IPS-15b (cell line): ENCODE data around the gene LRRC8A.
"Not testable (repeated sequence)": the region's sequence is repeated elsewhere in the genome, so short reads cannot be mapped to it uniquely, and the experiment has no call there.

Experiments
- H3K27me3 ChIP-seq: one replicate; pipeline ENCODE4 v1.6.1; 2013; ENCODE audit warnings: low read length; ENCODE audit not compliant: control insufficient read depth, insufficient read depth
- H3K36me3 ChIP-seq: one replicate; pipeline ENCODE4 v1.6.1; 2013; ENCODE audit warnings: low read length; ENCODE audit not compliant: control insufficient read depth, insufficient read depth
- H3K4me1 ChIP-seq: one replicate; pipeline ENCODE4 v1.6.1; 2013; ENCODE audit warnings: mild to moderate bottlenecking, low read length; ENCODE audit not compliant: control insufficient read depth, insufficient read depth
- H3K4me3 ChIP-seq: one replicate; pipeline ENCODE4 v1.5.1; 2013; ENCODE audit warnings: low read depth, low read length
- H3K9ac ChIP-seq: one replicate; pipeline ENCODE4 v1.6.1; 2013; ENCODE audit warnings: low read depth, mild to moderate bottlenecking, low read length
- H3K9me3 ChIP-seq: one replicate; pipeline ENCODE4 v1.6.1; 2013; ENCODE audit warnings: mild to moderate bottlenecking, low read length; ENCODE audit not compliant: control insufficient read depth, insufficient read depth

Gene LRRC8A

GRCh38 chr9:128881884-128882676 is at the start of gene LRRC8A, which contains the start of gene KYAT1:
TSS of gene LRRC8A (plus strand) at chr9:128882133. CDS start at chr9:128907165, 25,032 bp downstream.
TSS of gene KYAT1 (minus strand) at chr9:128881950. CDS start at chr9:128845405, 36,545 bp downstream.
- peaks cover 4% of the 10 kb centered on the region for H3K4me1 ChIP-seq
- H3K4me3 ChIP-seq: peak within 1 kb of the TSS; percentile 98
- H3K9me3 ChIP-seq: no peaks in the 10 kb centered on the region
- peak within 1 kb of the TSS; percentile 94 for H3K9ac ChIP-seq
- H3K36me3 ChIP-seq: peaks cover 22% of the 10 kb centered on the region
- H3K27me3 ChIP-seq: no peaks in the 10 kb centered on the region

- Histone ChIP-seq H3K27me3 (no peaks in the 10 kb centered on the region), H3K4me1 (no peaks in the 10 kb centered on the region), H3K4me3 (no peak overlapping the region), H3K9me3 (no peaks in the 10 kb centered on the region), H3K9ac (no peak overlapping the region), H3K36me3 (peaks cover 20% of the 10 kb centered on the region)
Measured at GRCh38 chr9:128833696-128834095, 48.2 kb upstream of the LRRC8A start.

GRCh38 chr9:128835246-128836210 is 46.4 kb upstream of the LRRC8A start:
- Histone ChIP-seq H3K9ac (no peak overlapping the region), H3K4me1 (no peaks in the 10 kb centered on the region), H3K27me3 (no peaks in the 10 kb centered on the region), H3K9me3 (no peaks in the 10 kb centered on the region), H3K36me3 (peaks cover 20% of the 10 kb centered on the region), H3K4me3 (no peak overlapping the region)

- Histone ChIP-seq H3K27me3 (no peaks in the 10 kb centered on the region), H3K4me3 (no peak overlapping the region), H3K4me1 (no peaks in the 10 kb centered on the region), H3K9me3 (no peaks in the 10 kb centered on the region), H3K9ac (no peak overlapping the region), H3K36me3 (peaks cover 20% of the 10 kb centered on the region)
Measured at GRCh38 chr9:128836509-128837145, 45.3 kb upstream of the LRRC8A start.

GRCh38 chr9:128838338-128838737 is 43.6 kb upstream of the LRRC8A start:
- Histone ChIP-seq H3K9ac (no peak overlapping the region), H3K4me3 (no peak overlapping the region), H3K9me3 (no peaks in the 10 kb centered on the region), H3K36me3 (peaks cover 23% of the 10 kb centered on the region), H3K4me1 (no peaks in the 10 kb centered on the region), H3K27me3 (no peaks in the 10 kb centered on the region)

- Histone ChIP-seq H3K27me3 (no peaks in the 10 kb centered on the region), H3K4me3 (no peak overlapping the region), H3K4me1 (no peaks in the 10 kb centered on the region), H3K36me3 (peaks cover 25% of the 10 kb centered on the region), H3K9ac (no peak overlapping the region), H3K9me3 (no peaks in the 10 kb centered on the region)
Measured at GRCh38 chr9:128840524-128840923, 41.4 kb upstream of the LRRC8A start.

GRCh38 chr9:128841694-128842492 is 40.0 kb upstream of the LRRC8A start:
- Histone ChIP-seq H3K4me3 (no peak overlapping the region), H3K36me3 (peaks cover 17% of the 10 kb centered on the region), H3K4me1 (no peaks in the 10 kb centered on the region), H3K27me3 (no peaks in the 10 kb centered on the region), H3K9me3 (no peaks in the 10 kb centered on the region), H3K9ac (no peak overlapping the region)

- H3K27me3 ChIP-seq, H3K4me1 ChIP-seq, H3K4me3 ChIP-seq, H3K9ac ChIP-seq, H3K9me3 ChIP-seq: not testable (repeated sequence)
- peaks cover 17% of the 10 kb centered on the region for H3K36me3 ChIP-seq
Measured at GRCh38 chr9:128843171-128843570, 38.8 kb upstream of the LRRC8A start.

GRCh38 chr9:128845186-128845931 is 36.6 kb upstream of the LRRC8A start:
- Histone ChIP-seq H3K9ac (no peak overlapping the region), H3K27me3 (no peaks in the 10 kb centered on the region), H3K36me3 (peaks cover 17% of the 10 kb centered on the region), H3K9me3 (no peaks in the 10 kb centered on the region), H3K4me3 (no peak overlapping the region), H3K4me1 (no peaks in the 10 kb centered on the region)

- Histone ChIP-seq H3K4me1 (no peaks in the 10 kb centered on the region), H3K9me3 (no peaks in the 10 kb centered on the region), H3K27me3 (no peaks in the 10 kb centered on the region)
Measured at GRCh38 chr9:128846680-128847030, 35.3 kb upstream of the LRRC8A start.

More at GRCh38 chr9:128846680-128847030, 35.3 kb upstream of the LRRC8A start:
- H3K36me3 ChIP-seq: peaks cover 17% of the 10 kb centered on the region
- H3K4me3 ChIP-seq: no peak overlapping the region
- H3K9ac ChIP-seq: no peak overlapping the region
